ENCODE measurements around the gene CYP21A2. TPM values are rescaled to one million over a fixed set of nuclear protein-coding genes. Genes with fewer than 3 reads are reported as not detected.

CYP21A2 gene
- total and polyA plus RNA-seq, 10 of the 15 experiments (the other 5 are each of a cell fraction or from before 2014, with no cell fraction given) = 0.04 to 0.92 (median 0.23) TPM; not detected in 7

DNA sequence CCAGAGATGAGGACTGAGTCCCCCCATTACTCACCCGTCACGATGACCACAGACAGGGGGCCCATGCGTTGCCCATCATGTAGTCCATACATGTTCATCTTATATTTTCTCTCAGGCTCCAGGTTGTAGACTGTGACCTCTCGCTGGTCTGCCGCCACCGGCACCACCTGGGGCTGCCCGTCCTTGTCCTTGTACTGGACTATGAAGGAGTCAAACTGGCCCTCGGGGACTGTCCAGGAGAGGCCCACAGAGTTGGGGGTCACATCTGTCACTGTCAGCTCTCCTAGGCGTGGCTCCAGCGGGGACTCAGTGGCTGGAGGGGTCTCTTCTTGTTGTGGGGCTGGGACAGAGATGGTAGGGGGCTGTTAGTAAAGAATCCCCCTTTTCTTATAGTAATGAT is 35.4 kb downstream of the CYP21A2 start:
- POLR2A ChIA-PET = no interaction called here

DNA sequence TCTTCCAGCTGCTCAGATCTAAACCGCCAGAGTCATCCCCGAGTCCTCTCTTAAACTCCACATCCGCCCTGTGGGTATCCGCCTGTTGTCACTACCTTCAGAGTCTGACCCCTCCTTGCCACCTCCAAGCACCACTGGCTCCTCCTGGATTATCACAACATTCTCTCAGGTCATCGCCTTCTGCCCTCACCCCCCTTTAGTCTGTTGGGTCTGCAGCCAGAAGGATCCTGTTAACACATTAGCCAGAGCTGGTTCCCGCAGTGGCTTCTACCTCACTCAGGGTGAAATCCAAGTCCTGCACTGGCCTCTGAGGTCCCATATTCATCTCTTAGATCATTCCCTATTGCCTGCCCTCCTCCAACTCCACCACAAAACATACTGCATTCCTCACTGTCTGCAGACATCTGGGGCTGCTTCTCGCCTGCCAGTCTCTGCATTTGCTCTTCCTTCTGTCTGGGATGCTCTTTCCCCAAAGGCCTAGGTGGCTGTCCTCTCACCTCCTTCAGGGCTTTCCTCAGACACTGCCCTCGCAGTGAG is 36.8 kb downstream of the CYP21A2 start:
- no peak overlapping the region for H2AFZ ChIP-seq (ENCODE audit: control insufficient read depth, low read depth, low read length)
- 61% methylated on average over 8 of the region's 8 CpGs for WGBS (ENCODE audit: insufficient coverage, insufficient replicate concordance, low lambda C conversion rate, missing lambda C conversion rate)
- ChIA-PET CTCF (no interaction called here), RAD21 (ENCODE audit: unreplicated experiment) (no interaction called here), SMC1A (ENCODE audit: uncharacterized antibody, unreplicated experiment) (no interaction called here), POLR2A (no interaction called here)
- no peak for ATAC-seq
- H3K4me3 ChIP-seq = no peak overlapping the region
- H3K9me3 ChIP-seq (replicated peaks; ENCODE audit: control insufficient read depth, insufficient read depth, low read length) = no peaks in the 10 kb centered on the region
- H3K9ac ChIP-seq (ENCODE audit: control insufficient read depth, insufficient read depth, low read length) = no peak overlapping the region
- no peaks in the 10 kb centered on the region for H3K79me2 ChIP-seq (ENCODE audit: control insufficient read depth, insufficient read depth, low read length)
- BruUV-seq (replicated peaks) = no TSS peak
- no peaks in the 10 kb centered on the region for H4K20me1 ChIP-seq (ENCODE audit: control insufficient read depth, insufficient read depth)
- no peaks in the 10 kb centered on the region for H3K36me3 ChIP-seq (ENCODE audit: control insufficient read depth in 2 of 2, insufficient read depth in 2 of 2, low read length in 1 of 2)
- H3K27me3 ChIP-seq (replicated peaks in 1 of 2; ENCODE audit: control insufficient read depth in 2 of 2, insufficient read depth in 2 of 2, low read length in 1 of 2) = peaks cover 0 to 4% of the 10 kb centered on the region in 2 experiments; a peak in 3 of 4 replicates
- intact Hi-C loops (cut with micrococcal nuclease; ENCODE audit: unreplicated experiment) (no loop called here), in situ Hi-C loops (cut with MboI) (no loop called here)
- no peak for FAIRE-seq
- DNase-seq (ENCODE audit: low read depth, low spot score) = no peak
- no peak overlapping the region for H3K4me2 ChIP-seq (ENCODE audit: control insufficient read depth, insufficient read depth)
- no peaks in the 10 kb centered on the region for H3K4me1 ChIP-seq (ENCODE audit: control insufficient read depth, insufficient read depth, low read length)
- H3K27ac ChIP-seq (ENCODE audit: control insufficient read depth, insufficient read depth) = no peak overlapping the region
- TF ChIP-seq GABPA (IDR thresholded peaks at IDR 0.05; ENCODE audit: low read depth) = no peak
- no peak for TF ChIP-seq SMC3 (IDR thresholded peaks at IDR 0.05; ENCODE audit: borderline replicate concordance, low read length)
- TF ChIP-seq NBN (IDR thresholded peaks at IDR 0.05) = no peak
- TF ChIP-seq CTCF (IDR thresholded peaks at IDR 0.05 in 2 of 3, conservative IDR thresholded peaks at IDR 0.05 in 1 of 3; ENCODE audit: control insufficient read depth in 2 of 3, extremely low read depth in 1 of 3, insufficient read depth in 1 of 3, low read depth in 3 of 3, low read length in 3 of 3) = no peak
- no peak for TF ChIP-seq SREBF1 (IDR thresholded peaks at IDR 0.05; ENCODE audit: low read length)
- TF ChIP-seq PBX3 (IDR thresholded peaks at IDR 0.05; ENCODE audit: insufficient replicate concordance, low read depth, low read length) = no peak
- TF ChIP-seq SRF (IDR thresholded peaks at IDR 0.05; ENCODE audit: low read depth in 2 of 2, low read length in 2 of 2) = no peak
- TF ChIP-seq ZNF384 (IDR thresholded peaks at IDR 0.05; ENCODE audit: borderline replicate concordance, low read depth, low read length) = no peak
- TF ChIP-seq, protein P1, sequence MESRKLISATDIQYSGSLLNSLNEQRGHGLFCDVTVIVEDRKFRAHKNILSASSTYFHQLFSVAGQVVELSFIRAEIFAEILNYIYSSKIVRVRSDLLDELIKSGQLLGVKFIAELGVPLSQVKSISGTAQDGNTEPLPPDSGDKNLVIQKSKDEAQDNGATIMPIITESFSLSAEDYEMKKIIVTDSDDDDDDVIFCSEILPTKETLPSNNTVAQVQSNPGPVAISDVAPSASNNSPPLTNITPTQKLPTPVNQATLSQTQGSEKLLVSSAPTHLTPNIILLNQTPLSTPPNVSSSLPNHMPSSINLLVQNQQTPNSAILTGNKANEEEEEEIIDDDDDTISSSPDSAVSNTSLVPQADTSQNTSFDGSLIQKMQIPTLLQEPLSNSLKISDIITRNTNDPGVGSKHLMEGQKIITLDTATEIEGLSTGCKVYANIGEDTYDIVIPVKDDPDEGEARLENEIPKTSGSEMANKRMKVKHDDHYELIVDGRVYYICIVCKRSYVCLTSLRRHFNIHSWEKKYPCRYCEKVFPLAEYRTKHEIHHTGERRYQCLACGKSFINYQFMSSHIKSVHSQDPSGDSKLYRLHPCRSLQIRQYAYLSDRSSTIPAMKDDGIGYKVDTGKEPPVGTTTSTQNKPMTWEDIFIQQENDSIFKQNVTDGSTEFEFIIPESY (IDR thresholded peaks at IDR 0.05) = no peak

More for the DNA sequence above, 35.4 kb downstream of the CYP21A2 start:
- Histone ChIP-seq H2AFZ (ENCODE audit: control insufficient read depth, low read depth, low read length) (no peak overlapping the region), H3K4me3 (no peak overlapping the region), H3K79me2 (ENCODE audit: control insufficient read depth, insufficient read depth, low read length) (no peaks in the 10 kb centered on the region), H3K9me3 (replicated peaks; ENCODE audit: control insufficient read depth, insufficient read depth, low read length) (no peaks in the 10 kb centered on the region), H4K20me1 (ENCODE audit: control insufficient read depth, insufficient read depth) (no peaks in the 10 kb centered on the region), H3K4me1 (ENCODE audit: control insufficient read depth, insufficient read depth, low read length) (no peaks in the 10 kb centered on the region), H3K4me2 (ENCODE audit: control insufficient read depth, insufficient read depth) (no peak overlapping the region), H3K36me3 (ENCODE audit: control insufficient read depth in 2 of 2, insufficient read depth in 2 of 2, low read length in 1 of 2) (no peaks in the 10 kb centered on the region), H3K27me3 (replicated peaks in 1 of 2; ENCODE audit: control insufficient read depth in 2 of 2, insufficient read depth in 2 of 2, low read length in 1 of 2) (peaks cover 0 to 3% of the 10 kb centered on the region in 2 experiments; a peak in 2 of 4 replicates), H3K9ac (ENCODE audit: control insufficient read depth, insufficient read depth, low read length) (no peak overlapping the region), H3K27ac (ENCODE audit: control insufficient read depth, insufficient read depth) (no peak overlapping the region)
- DNase-seq (ENCODE audit: low read depth, low spot score) (no peak), FAIRE-seq (no peak), ATAC-seq (no peak)
- intact Hi-C loops (cut with micrococcal nuclease; ENCODE audit: unreplicated experiment) = no loop called here
- in situ Hi-C loops (cut with MboI) = no loop called here
- no TSS peak for BruUV-seq (replicated peaks)
- ChIA-PET RAD21 (ENCODE audit: unreplicated experiment) (no interaction called here), CTCF (no interaction called here), SMC1A (ENCODE audit: uncharacterized antibody, unreplicated experiment) (no interaction called here)
- TF ChIP-seq CHD2 (IDR thresholded peaks at IDR 0.05; ENCODE audit: borderline replicate concordance, low read depth, low read length) (no peak), JUND (IDR thresholded peaks at IDR 0.05; ENCODE audit: low read depth, low read length) (no peak), STAT3 (IDR thresholded peaks at IDR 0.05; ENCODE audit: low read depth, low read length) (no peak), RELA (IDR thresholded peaks at IDR 0.05; ENCODE audit: borderline replicate concordance, partially characterized antibody) (no peak), PML (IDR thresholded peaks at IDR 0.05; ENCODE audit: low read length) (no peak), WRNIP1 (IDR thresholded peaks at IDR 0.05; ENCODE audit: borderline replicate concordance, low read depth, low read length) (no peak), NFXL1 (IDR thresholded peaks at IDR 0.05; ENCODE audit: borderline replicate concordance) (no peak), ZBED1 (IDR thresholded peaks at IDR 0.05; ENCODE audit: borderline replicate concordance) (no peak), GABPA (IDR thresholded peaks at IDR 0.05; ENCODE audit: low read depth) (no peak), TAF1 (IDR thresholded peaks at IDR 0.05; ENCODE audit: borderline replicate concordance, low read depth, low read length) (no peak), KLF5 (IDR thresholded peaks at IDR 0.05; ENCODE audit: partially characterized antibody) (no peak)
- WGBS (ENCODE audit: insufficient coverage, insufficient replicate concordance, low lambda C conversion rate, missing lambda C conversion rate) = 54% methylated on average over 10 of the region's 10 CpGs
